Fibroblast of mammary gland (primary cell): ENCODE data around the gene TTF2.

Source experiments
- DNase-seq: peaks from one replicate; pipeline ENCODE4 v3.0.0-alpha.2; 2010; ENCODE audit warnings: low read depth
- H3K4me3 ChIP-seq: 2 replicates; pipeline ENCODE4 v1.5.1; 2011; ENCODE audit warnings: low read depth, mild to moderate bottlenecking, low read length, moderate library complexity; ENCODE audit not compliant: control insufficient read depth
- TF ChIP-seq, protein P1 (sequence below): conservative IDR thresholded peaks from 2 replicates; pipeline ENCODE4 v1.5.1; 2011; ENCODE audit warnings: low read depth, low read length, inconsistent platforms; ENCODE audit not compliant: control insufficient read depth, insufficient read depth

TTF2 gene

DNA sequence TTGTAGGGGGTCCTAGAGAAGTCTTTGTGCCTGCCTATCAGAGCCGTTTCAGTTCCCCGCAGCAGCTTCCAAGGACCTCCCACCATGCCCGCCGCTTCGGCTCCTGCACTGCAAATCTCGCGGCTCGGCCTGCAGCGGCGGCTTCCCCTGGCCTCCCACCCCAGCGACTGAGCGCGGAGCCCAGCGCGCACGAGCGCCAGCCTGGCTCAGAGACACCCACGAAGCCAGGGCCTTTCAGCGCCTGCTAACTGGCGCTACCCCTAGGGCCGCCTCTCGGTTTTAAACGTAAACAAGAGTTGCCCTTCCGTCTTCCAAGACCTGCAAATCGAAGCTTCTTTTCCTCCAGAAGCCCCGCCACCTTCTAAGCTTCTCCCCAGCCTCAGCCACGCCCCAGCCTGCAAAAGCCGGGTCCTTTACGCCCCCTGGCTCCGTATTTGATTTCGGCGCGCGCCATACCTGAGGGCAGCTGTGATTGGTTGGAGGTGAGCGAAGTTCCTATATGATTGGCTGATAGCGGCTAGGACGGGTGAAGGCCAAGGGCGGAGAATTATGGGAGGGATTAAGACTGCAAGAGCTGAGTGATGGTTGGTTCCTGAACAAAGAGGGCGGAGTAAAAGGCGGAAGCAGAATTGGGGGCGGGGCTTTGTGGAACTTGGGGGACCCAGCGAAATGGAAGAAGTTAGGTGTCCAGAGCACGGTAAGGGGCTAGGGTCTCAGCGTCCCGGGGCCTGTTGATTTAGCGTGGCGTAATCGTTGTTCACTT is at the start of gene TTF2:
TSS of gene TTF2 (plus strand) at position 649 of the 763 bp plus-strand sequence. CDS start at position 670, 21 bp downstream.
- TF ChIP-seq, protein P1, sequence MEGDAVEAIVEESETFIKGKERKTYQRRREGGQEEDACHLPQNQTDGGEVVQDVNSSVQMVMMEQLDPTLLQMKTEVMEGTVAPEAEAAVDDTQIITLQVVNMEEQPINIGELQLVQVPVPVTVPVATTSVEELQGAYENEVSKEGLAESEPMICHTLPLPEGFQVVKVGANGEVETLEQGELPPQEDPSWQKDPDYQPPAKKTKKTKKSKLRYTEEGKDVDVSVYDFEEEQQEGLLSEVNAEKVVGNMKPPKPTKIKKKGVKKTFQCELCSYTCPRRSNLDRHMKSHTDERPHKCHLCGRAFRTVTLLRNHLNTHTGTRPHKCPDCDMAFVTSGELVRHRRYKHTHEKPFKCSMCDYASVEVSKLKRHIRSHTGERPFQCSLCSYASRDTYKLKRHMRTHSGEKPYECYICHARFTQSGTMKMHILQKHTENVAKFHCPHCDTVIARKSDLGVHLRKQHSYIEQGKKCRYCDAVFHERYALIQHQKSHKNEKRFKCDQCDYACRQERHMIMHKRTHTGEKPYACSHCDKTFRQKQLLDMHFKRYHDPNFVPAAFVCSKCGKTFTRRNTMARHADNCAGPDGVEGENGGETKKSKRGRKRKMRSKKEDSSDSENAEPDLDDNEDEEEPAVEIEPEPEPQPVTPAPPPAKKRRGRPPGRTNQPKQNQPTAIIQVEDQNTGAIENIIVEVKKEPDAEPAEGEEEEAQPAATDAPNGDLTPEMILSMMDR: peak; percentile 16
- H3K4me3 ChIP-seq: peak within 1 kb of the TSS; percentile 75
- DNase-seq: peak; percentile 98

DNA sequence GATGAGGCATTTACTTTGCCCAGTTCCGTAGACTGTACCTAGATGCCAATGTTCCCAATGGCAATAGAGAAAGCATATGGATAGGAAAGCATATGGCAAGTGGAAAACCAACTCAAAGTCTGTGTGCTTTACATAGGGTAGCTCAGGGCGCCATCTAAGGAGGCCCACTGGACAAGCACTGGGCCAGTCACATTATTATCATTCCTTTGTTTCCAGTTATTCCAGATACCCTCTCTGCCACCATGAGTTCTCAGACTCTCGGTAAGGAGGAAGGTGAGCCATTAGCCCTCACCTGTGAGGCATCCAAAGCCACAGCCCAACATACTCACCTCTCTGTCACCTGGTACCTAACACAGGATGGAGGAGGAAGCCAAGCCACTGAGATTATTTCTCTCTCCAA is 48.8 kb upstream of the TTF2 start:
- TF ChIP-seq, protein P1: no peak
- no peak overlapping the region for H3K4me3 ChIP-seq
- no peak for DNase-seq

DNA sequence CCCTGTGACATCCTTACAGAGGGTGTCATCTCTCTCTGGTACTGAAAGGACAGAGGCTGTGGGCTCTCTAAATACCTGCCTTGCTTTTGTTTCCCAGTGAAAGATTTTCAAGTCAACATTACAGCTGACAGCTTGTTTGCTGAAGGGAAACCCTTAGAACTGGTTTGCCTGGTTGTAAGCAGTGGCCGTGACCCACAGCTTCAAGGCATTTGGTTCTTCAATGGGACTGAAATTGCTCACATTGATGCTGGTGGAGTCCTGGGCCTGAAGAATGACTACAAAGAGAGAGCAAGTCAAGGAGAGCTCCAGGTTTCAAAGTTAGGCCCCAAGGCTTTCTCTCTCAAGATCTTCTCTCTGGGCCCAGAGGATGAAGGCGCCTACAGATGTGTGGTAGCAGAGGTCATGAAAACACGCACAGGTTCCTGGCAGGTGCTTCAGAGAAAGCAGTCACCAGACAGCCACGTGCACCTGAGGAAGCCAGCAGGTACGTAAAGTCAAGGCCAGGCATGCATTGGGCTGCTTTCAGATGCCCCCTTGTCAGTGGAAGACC is 46.7 kb upstream of the TTF2 start:
- H3K4me3 ChIP-seq: no peak overlapping the region
- no peak for DNase-seq
- TF ChIP-seq, protein P1: no peak

DNA sequence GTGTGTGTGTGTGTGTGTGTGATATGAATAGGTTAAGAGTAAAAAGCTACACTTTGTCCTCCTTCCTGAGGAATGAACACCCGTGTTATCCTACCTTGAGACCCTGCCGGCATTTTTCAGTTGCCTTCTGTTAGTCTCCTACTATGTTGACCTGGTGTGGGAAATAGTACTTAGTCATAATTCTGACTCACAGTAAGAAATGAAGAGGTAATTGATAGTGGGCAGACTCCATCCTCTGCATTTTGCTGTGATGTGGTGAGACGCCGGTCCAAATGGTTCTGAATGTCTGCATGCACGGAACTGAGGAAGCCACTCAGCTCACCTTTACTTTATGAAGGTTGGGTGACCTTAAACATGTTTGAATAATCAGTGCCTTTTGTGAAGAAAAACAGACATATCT is 45.9 kb upstream of the TTF2 start:
- TF ChIP-seq, protein P1: no peak
- no peak overlapping the region for H3K4me3 ChIP-seq
- peak; percentile 36 for DNase-seq

DNA sequence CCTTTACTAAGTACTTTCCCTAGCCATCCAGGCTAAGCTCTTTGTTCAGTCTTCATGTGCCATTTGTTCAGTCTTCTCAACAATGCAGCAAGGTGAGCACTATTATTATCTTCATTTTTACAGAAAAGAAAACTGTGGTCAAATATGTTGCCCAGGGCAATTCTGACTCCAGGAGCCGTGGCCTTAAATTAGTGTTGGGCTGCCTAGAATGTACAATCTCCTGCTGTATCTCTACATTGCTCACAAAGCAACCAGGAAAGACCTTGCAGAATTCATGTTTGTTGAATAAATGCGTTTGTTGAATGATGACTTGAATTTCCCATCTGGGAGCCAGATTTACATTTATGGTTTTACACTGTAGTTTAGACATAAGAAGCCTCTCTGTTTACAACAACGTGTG is 44.4 kb upstream of the TTF2 start:
- no peak overlapping the region for H3K4me3 ChIP-seq
- no peak for DNase-seq
- TF ChIP-seq, protein P1: no peak

DNA sequence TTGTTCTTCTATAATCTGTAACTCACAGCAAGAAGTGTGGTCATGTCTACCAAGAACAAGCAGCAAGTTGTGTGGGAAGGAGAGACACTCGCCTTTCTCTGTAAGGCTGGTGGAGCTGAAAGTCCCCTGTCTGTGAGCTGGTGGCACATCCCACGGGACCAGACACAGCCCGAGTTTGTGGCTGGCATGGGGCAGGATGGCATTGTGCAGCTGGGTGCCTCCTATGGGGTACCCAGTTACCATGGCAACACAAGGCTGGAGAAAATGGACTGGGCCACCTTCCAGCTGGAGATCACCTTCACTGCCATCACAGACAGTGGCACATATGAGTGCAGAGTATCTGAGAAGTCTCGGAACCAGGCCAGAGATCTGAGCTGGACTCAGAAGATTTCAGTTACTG is 43.1 kb upstream of the TTF2 start:
- TF ChIP-seq, protein P1: no peak
- no peak for DNase-seq

More for the DNA sequence above, 43.1 kb upstream of the TTF2 start:
- H3K4me3 ChIP-seq: no peak overlapping the region
